22Rv1 (cell line): ENCODE data around the gene TIMP2.
"Not testable (repeated sequence)": the region's sequence is repeated elsewhere in the genome, so short reads cannot be mapped to it uniquely, and the experiment has no call there.

Source experiments
- H3K27ac ChIP-seq: fragments of 450-650 bp; 2 replicates; pipeline ENCODE4 v1.5.1; 2017
- ZFX ChIP-seq: fragments of 450-650 bp; IDR thresholded peaks from 2 replicates; pipeline ENCODE4 v1.6.1; 2017; ENCODE audit warnings: antibody characterized with exemption, borderline replicate concordance
- TF ChIP-seq, protein P1 (sequence below): fragments of 450-650 bp; IDR thresholded peaks from 2 replicates; pipeline ENCODE4 v1.5.1; 2017; ENCODE audit warnings: mild to moderate bottlenecking

Gene TIMP2

GRCh38 chr17:78969865-78970264, 44.7 kb upstream of the TIMP2 start:
- no peak overlapping the region for H3K27ac ChIP-seq
- TF ChIP-seq, protein P1, sequence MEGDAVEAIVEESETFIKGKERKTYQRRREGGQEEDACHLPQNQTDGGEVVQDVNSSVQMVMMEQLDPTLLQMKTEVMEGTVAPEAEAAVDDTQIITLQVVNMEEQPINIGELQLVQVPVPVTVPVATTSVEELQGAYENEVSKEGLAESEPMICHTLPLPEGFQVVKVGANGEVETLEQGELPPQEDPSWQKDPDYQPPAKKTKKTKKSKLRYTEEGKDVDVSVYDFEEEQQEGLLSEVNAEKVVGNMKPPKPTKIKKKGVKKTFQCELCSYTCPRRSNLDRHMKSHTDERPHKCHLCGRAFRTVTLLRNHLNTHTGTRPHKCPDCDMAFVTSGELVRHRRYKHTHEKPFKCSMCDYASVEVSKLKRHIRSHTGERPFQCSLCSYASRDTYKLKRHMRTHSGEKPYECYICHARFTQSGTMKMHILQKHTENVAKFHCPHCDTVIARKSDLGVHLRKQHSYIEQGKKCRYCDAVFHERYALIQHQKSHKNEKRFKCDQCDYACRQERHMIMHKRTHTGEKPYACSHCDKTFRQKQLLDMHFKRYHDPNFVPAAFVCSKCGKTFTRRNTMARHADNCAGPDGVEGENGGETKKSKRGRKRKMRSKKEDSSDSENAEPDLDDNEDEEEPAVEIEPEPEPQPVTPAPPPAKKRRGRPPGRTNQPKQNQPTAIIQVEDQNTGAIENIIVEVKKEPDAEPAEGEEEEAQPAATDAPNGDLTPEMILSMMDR: no peak
- no peak for TF ChIP-seq ZFX

- no peak overlapping the region for H3K27ac ChIP-seq
- no peak for TF ChIP-seq ZFX
- TF ChIP-seq, protein P1: no peak
Measured at GRCh38 chr17:78967782-78968362, 42.7 kb upstream of the TIMP2 start.

GRCh38 chr17:78966910-78967600, 41.9 kb upstream of the TIMP2 start:
- no peak for TF ChIP-seq ZFX
- TF ChIP-seq, protein P1: no peak
- no peak overlapping the region for H3K27ac ChIP-seq

GRCh38 chr17:78966123-78966813, 41.1 kb upstream of the TIMP2 start:
- H3K27ac ChIP-seq: no peak overlapping the region
- TF ChIP-seq, protein P1: no peak
- TF ChIP-seq ZFX: no peak

GRCh38 chr17:78965491-78965924, 40.3 kb upstream of the TIMP2 start:
- H3K27ac ChIP-seq: no peak overlapping the region
- TF ChIP-seq, protein P1: no peak
- no peak for TF ChIP-seq ZFX

GRCh38 chr17:78963378-78963777, 38.2 kb upstream of the TIMP2 start:
- H3K27ac ChIP-seq: no peak overlapping the region
- no peak for TF ChIP-seq ZFX
- TF ChIP-seq, protein P1: no peak

DNA sequence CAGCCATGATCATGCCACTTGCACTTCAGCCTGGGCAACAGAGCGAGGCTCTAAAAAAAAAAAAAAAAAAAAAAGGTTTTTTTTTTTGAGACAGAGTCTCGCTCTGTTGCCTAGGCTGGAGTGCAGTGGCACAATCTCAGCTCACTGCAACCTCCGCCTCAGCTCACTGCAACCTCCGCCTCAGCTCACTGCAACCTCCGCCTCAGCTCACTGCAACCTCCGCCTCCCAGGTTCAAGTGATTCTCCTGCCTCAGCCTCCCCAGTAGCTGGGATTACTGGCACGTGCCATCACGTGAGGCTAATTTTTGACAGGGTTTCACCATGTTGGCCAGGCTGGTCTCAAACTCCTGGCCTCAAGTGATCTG, 37.8 kb upstream of the TIMP2 start:
- H3K27ac ChIP-seq: not testable (repeated sequence)
